HT1080 (cell line): ENCODE measurements around the gene CA11. TPM values are rescaled to one million over a fixed set of nuclear protein-coding genes. Genes with fewer than 3 reads are reported as not detected.
"Not testable (repeated sequence)": the region's sequence is repeated elsewhere in the genome, so short reads cannot be mapped to it uniquely, and the experiment has no call there.

Experiments
- DNase-seq: peaks from one replicate; pipeline ENCODE4 v3.0.0-alpha.2; 2015; ENCODE audit warnings: low read depth
- polyA plus RNA-seq, 2 experiments: library from polyadenylated mRNA; depleted of rRNA; stranded (reverse); fragments of >200 nt; gene quantifications; 2 replicates each; pipeline ENCODE4 v1.2.3, GENCODE V29; 2015
- total RNA-seq: library from RNA; depleted of rRNA; stranded (reverse); fragments of >200 nt; shearing (Covaris generic); gene quantifications from 2 replicates; pipeline ENCODE4 v1.2.3, GENCODE V29; 2014; rRNA removed

The CA11 gene
- total RNA-seq = 0.77 and 1.4 TPM in 2 replicates
- 0.59 and 0.69 TPM in 2 replicates for polyA plus RNA-seq (2015; cell fraction: cytosol; rRNA removed)
- 0.29 and 1.2 TPM in 2 replicates for polyA plus RNA-seq (2015; cell fraction: nucleus; rRNA removed)

DNA sequence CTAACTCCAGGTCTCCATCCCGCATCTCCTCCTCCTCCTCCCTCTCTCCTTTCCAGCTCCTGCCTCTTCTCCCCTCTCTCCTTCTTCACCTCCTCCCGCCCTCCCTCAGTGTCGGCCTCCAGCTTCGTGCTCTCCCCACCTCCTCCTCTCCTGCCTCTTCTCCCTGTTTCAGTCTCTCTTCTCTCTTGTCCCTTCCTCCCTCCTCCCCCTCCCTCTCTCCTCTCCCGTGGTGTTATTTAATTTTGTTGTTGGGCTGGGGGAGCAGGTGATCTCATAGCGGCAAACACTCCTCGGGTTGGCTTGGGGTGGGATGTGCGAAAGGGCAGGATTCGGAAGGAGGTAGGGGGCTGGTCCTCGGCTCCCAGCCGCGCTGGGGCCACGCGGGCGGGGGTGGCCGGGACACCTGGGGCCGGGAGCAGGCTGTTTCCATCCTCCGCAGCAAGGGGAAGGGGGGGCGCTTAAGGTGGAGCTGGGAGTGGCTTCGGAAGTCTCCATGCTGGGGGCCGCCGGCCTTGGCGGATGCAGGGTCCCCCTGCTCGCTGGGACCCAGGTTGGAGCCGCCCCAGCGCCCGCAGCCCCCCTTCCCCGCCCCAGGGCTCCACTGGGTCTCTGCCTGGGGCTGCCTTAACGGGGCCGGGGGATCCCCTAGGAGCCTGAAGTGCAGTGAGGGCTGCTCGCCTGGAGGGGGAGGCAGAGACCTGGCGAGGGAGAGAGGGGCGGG is at the start of gene CA11:
Gene CA11 (minus strand): TSS at position 187 of the 721 bp plus-strand sequence. CDS start 555 bp downstream, outside the sequence.
- DNase-seq = peak; percentile 65

DNA sequence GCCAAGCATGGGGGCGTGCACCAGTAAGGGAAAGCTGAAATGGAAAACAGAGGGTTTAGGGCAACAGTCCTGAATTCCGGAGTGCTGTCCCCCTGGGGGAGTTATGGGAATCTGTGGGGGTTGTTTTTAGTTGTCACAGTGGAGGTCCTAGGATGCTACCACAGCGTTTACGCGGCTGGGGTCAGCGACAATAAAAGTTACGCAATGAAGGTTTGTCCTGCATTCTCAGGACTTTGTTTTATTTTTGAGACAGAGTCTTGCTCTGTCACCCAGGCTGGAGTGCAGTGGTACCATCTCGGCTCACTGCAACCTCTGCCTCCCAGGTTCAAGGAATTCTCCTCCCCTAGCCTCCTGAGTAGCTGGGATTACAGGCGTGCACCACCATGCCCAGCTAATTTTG is 47.6 kb upstream of the CA11 start:
- not testable (repeated sequence) for DNase-seq

DNA sequence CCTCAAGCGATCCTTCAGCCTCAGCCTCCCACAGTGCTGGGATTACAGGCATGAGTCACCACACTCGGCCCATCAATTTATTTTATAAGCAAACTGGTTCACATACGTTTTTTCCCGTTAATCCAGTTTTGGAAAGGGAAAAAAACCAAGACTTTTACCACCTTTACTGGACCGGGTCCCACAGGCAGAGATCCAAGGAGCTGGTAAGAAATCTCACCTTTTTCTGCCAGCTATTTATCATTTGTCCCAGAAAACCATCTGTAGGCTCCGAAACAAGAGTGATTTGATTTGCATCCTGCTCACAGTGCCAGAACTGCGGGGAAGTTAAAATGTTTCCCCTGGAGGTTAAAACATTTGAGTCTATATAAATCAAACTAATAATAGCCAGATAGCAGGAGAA is 43.5 kb upstream of the CA11 start:
- no peak for DNase-seq

DNA sequence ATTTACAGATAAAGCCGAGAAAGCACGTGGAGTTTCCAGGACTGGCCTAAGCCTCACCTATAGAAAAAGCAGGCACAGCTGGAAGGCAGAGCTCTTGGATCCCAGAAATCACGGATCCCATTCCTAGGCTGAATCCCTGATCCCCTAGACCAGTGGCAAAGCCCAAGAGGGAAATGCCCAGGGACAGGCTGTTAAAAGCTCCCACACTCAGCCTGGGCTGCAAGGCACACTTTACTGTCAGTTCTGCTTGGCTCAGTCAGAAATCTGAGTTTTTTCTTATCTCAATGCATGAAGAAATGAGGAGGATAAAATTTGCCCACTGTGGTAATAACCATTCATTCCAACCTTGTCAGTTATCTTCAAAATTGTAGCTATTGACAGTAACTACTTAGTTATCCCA is 41.8 kb upstream of the CA11 start:
- no peak for DNase-seq

DNA sequence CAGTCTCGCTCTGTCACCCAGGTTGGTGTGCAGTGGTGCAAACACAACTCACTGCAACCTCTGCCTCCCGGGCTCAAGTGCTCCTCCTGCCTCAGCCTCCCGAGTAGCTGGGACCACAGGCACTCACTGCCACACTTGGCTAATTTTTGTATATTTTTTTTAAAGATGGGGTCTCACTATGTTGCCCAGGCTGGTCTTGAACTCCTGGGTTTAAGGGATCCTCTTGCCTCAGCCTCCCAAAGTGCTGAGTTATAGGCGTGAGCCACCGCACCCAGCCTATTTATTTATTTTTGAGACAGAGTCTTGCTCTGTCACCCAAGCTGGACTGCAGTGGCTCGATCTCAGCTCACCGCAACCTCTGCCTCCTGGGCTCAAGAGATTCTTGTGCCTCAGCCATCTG is 40.6 kb upstream of the CA11 start:
- not testable (repeated sequence) for DNase-seq

DNA sequence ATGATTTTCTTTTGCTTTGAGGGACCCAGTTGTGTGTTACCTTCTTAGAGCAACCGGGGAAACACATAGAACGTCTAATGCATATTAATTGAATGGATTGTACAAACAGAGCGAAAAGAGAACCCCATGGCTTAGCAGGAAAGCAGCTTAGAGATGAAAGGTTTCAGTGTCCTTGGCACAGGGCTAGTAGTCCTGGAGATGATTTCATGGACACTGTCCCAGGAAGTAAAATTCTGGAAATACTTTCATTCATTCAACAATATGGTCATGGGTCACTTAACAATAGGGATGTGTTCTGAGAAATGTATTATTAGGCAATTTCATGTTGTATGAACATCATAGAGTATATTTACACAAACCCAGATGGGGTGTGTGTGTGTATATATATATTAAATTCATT is 40.1 kb upstream of the CA11 start:
- DNase-seq = no peak

DNA sequence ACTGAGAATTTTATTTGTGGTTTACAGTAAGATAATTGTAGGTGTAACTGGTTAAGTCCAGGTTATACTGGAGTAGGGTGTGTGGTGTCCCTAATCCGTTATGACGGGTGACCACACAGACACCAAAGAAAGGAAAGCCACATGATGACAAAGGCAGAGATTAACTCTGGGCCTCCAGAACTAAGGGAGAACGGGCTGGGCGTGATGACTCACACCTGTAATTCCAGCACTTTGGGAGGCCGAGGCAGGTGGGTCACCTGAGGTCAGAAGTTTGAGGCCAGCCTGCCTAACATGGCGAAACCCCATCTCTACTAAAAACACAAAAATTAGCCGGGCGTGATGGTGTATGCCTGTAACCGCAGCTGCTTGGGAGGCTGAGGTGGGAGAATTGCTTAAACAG is 39.6 kb upstream of the CA11 start:
- peak; percentile 27 for DNase-seq

DNA sequence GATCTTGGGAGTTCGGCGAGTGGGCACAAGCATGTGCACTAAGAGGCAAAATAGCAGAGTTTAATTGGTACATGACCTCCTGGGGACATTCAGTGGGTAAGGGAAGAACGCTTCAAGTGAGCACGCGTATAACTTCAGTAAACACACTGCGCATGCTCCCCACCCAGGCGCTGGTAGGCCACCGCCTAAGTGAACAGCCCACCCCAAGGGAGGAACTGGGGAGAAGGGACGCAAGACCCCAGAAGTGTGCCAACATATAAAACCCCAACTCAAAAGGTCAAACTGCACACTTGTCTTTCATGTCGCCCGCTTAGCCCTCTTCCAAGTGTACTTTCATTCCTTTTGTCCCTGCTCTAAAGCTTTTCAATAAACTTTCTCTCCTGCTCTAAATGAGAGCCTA is 37.4 kb upstream of the CA11 start:
- DNase-seq = no peak

DNA sequence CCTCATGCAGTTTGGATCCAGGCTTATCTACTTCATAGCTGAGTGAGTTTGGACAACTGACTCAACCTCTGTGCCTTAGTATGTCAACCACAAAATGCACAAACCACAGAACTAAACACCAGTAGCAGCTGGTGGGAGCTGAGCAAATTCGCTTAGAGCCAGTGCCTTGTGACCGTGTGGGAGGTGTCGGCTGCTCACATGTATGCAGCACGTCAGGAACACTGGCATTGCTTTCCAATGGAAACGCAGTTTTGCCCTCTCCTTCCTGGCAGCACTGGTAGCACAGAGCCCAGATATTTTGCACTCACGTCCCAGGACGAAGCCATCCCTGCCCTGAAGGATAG is 35.1 kb upstream of the CA11 start:
- peak; percentile 75 for DNase-seq

DNA sequence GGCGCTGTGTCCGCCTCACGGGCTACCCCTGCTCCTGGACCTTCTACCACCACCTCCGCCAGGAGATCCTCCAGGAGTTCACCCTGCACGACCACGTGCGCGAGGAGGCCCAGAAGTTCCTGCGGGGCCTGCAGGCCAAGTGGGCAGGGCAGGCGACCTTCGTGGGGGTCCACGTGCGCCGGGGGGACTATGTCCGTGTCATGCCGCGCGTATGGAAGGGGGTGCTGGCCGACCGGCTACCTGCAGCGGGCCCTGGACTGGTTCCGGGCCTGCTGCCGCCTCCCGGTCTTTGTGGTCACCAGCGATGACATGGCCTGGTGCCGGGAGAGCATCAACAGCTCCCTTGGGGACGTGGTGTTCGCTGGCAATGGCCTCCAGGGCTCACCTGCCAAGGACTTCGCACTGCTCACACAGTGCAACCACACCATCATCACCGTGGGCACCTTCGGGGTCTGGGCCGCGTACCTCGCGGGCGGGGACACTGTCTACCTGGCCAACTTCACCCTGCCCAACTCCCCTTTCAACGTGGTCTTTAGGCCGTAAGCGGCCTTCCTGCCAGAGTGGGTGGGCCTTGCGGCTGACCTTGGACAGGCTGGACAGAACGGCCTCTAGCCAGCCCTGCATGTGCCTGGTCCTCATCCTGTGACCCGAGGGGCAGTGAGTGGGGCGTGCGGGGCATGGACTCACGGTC is 34.6 kb upstream of the CA11 start:
- no peak for DNase-seq

DNA sequence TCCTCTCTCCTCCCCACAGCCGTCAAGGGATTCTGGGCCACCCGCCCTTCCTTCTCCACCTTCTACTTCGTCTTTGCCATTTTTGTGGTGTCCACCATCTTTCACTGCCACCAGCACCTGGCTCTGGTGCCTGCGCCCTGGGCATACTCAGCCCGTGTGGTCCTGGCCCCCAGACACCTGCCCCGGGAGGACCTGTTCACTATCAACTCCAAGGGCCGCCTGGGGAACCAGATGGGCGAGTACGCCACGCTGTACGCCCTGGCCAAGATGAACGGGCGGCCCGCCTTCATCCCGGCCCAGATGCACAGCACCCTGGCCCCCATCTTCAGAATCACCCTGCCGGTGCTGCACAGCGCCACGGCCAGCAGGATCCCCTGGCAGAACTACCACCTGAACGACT is 34.0 kb upstream of the CA11 start:
- not testable (repeated sequence) for DNase-seq

DNA sequence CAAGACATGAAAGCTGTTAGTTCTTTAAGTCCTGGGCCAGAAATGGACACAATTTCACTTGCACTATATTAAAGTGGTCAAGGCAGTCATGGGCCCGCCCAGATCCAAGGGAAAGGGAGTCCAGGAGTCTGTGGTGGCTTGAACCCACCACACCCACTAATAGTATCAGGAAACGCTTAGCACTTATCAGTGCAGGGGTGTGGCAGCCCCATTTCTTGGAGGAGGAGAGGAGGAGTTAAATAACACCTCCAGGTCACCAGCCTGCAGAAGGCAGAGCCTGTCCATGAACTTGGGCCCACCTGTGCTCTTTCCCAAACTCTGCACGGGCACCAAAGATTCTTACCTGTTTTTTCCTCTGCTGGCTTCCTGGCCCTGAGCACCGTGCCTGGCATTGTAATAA is 32.2 kb upstream of the CA11 start:
- DNase-seq = no peak

DNA sequence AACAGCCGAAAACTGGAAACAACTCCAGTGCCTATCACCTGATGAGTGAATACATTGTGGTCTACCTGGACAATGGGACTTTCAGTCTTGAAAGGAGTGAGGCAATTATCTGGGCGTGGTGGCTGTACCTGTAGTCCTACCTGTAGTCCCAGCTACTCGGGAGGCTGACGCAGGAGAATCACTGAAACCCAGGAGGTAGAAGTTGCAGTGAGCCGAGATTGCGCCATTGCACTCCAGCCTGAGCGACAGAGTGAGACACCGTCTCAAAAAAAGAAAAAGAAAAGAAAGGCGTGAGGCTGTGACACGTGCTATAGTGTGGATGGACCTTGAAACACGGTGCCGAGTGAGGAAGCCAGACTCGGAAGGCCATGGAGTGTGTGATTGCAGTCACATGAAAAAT is 30.9 kb upstream of the CA11 start:
- DNase-seq = no peak

DNA sequence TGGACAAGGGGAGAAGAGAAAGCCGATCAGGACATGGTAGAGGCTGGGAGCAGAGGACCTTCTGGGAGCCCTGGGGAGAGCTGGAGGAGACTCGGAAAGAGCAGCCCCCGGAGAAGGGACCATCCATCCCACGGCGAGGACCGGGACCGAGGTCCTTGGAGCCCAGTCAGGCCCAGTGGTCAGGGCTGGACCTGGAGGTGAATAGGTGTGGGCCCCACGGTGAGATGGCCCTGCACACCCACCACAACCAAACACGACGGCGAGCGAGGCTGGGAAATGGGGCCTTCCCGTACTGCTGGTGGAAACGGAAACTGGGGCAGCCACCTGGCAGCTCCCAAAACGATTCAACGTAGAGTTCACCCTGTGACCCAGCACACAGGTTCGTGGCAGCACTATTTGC is 30.5 kb upstream of the CA11 start:
- no peak for DNase-seq

DNA sequence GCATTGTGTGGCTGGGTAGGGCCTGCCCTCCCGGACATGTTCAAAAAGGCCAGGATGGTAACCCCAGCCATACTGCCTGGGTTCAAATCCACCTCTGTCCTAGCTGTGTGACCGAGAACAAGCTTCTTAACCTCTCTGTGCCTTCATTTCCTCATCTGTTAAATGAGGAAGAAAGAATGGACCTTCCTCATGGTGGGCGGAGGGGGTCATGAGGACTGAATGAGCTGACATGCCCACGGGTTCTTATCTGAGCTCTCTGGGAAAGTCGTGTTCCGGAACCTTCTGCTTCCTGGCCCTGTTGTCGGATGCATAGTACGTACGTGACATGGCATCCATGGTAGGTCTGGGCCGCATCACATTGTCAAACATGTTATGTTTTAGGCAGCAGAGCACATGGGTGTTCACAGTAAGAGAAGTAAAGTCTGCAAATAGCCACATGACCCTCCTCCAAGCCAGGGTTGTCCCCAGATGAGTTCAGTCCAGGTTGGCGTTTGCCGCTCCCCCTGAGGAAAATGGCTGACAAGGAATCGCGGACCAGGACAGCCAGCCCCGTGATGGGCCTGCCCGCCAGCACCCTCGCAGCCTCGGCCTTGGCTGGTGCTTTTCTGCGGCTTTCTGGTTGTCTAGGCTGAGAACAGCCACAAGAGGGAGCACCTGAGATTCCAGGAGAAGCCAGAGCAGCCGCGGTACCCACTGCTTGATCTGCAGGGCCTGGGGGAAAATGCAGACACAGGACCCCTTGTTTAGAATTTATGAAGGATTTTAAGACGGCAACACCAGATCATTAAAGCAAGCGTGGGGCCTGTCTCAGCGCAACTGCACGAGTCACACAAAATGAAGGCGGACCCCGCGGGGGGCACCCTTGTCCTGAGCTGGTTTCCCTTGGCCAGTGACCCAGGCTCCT is 29.2 kb upstream of the CA11 start:
- peak; percentile 80 for DNase-seq

DNA sequence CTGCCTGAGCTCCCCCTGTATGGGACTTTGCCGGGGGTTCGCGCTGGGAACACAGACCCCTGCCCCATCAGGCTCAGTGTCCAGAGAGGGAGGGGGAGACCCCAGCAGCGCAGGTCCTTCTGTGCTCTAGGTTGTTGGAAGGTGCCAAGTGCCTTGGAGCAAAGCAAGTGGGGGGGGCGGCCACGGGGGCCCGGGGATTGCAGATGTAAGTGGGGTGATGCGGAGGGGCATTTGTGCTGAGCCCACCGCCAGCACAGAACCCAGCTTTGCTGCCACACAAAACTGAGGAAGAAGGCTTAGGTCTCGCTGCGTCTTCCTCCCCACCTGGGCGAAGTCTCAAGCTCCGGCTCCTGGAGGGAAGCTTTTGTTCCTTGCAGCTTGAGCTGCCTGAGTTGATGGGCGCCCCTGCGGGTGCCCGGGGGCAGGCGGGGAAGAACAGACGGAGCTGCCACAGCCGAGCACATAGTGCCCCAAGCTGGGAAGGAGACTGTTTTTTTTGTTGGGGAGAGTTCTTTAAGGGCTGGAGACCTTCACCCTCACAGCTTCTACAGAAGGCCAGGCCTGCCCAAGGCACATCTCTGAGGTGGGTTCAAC is 28.3 kb upstream of the CA11 start:
- no peak for DNase-seq

DNA sequence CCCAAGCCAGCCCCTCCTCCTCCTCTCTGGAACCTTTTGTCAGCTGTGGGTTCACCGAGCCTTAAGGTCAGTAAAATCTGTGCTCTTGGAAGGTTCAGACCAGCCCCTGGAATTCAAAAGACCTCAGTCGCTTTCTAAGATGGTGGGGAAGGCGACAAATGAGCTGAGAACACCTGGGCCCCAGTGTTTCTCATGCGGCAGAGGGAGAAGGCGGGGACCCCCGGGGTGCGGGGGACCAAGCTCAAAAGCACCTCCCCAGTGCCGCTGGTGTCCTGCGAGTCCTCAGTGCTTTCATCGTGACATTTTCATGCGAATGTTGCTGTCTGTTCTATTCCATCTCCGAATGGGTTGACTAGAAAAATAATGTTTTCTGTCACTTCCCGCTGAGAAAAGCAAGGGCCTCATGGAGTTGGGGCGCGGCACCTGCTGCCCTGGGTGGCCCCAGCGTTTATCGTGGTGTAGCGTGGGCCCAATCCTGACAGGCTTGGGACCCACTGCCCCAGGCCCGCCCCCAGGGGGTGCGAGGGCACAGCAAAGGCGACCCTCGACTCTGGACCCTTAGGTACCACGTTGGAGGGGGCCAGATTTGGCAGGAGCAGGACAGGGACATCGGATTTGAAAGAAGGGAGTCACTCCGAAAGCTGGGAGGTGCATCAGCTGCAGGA is 27.6 kb upstream of the CA11 start:
- no peak for DNase-seq

DNA sequence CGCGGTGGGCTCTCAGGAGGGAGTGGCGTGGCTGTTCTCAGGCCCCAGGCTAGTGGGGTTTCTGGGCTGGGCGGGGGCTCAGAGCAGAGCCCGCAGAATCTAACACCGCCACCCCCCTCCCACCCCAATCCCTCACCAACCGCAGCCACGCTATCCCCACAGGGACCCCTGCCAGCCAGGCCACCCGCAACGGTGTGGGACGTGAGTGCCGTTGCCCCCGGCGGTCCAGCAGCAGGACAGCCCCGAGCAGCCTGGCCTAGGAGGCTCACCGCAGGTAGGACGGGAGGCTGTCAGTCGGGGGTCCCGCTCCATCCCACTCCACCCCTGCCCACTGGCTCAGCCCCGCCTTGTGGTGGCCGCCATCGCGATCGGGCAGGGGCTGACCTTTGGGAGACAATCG is 27.0 kb upstream of the CA11 start, which contains the start of gene NTN5:
Gene NTN5 (minus strand): TSS at position 24 of the 400 bp plus-strand sequence. CDS start 2,031 bp downstream, outside the sequence.
- no peak for DNase-seq

DNA sequence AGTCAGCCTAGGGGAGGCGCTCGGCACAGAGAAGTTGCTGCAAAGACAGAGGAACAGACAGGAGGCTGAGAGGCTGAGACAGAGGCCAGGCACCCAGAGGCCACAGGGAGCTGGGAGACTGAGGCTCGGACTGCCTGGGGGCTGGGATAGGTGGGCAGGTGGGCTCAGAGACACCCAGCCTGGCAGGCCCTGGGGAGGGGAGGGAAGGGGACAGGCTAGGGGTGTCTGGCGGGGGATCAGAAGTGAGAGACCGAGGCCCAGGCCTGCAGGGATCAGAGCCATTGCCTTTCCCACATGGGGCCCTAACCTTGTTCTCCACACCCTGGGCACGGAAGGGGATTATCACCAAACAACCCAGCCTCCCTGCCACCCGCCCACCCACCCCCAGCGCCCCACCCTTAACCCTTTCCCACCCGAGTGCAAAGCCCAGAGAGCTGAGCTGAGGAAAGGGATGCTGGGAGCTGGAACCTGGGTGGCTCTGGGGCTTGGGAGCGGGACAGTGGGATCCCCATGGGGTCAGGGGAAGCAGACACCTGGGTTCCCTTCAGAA is 25.5 kb upstream of the CA11 start:
- DNase-seq = no peak

DNA sequence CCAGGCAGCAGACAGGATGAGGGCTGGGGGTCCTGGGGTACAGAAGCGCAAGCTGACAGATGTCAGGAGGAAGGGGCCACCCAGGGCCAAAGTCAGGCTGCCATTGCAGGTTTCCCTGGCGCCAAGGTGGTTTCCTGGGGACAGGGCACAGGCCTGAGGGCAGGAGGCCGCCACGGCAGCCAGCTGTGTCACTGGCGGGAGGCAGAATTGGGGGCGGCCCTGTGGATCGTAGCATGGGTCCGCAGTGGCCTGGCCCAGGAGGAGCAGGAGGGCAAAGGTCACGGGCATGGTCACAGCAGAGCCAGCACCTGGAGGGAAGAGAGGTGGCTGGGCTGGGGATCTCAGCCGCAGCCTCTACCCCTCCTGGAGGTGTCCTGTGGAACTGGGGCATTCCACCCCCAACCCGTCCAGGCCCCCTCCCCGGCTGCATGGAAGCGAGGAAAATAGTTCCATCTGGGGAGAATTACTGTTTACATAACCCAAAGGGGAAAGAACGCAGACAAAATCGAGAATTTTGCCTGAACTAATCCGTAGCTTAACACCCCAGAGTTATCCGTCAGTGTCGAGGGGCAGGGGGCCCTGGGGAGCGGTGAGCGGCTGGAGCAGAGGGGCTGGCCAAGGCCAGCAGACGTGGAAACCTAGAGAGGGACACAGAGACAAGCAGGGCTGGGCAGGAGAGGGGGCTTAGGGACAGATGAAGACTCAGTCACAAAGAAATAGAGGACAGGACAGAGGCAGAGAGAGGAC is 24.9 kb upstream of the CA11 start:
- DNase-seq = no peak
